GM12878 (cell line): ENCODE measurements around the gene SVIP. TPM values are rescaled to one million over a fixed set of nuclear protein-coding genes. Genes with fewer than 3 reads are reported as not detected.

Source experiments
- ATAC-seq: fragments of 200-7000 bp; cut with Tn5 transposase; 3 replicates; pipeline ENCODE4 v1.9.1; 2020; ENCODE audit warnings: mild to moderate bottlenecking, moderate library complexity
- BruUV-seq: library from RNA; stranded (reverse); fragments of 400-500 nt; replicated peaks from 2 replicates; lab custom pipeline; 2021; lab: Mats Ljungman, UMichigan
- CTCF ChIA-PET: fragments of 300-600 bp; sonication (Branson Sonifier 250); formaldehyde crosslinking; extraction: SDS; loops from one replicate; lab custom pipeline; 2021; ENCODE audit warnings: inconsistent platforms; lab: Yijun Ruan, JAX
- POLR2A ChIA-PET: fragments of 350-600 bp; formaldehyde crosslinking; extraction: SDS; loops from one replicate; lab custom pipeline; 2021; ENCODE audit warnings: inconsistent platforms; lab: Charles Lee
- RAD21 ChIA-PET: fragments of 300-600 bp; sonication (Branson Sonifier 250); formaldehyde crosslinking; loops from one replicate; lab custom pipeline; 2023; ENCODE audit warnings: antibody characterized with exemption; ENCODE audit not compliant: unreplicated experiment; lab: Charles Lee
- SMC1A ChIA-PET: fragments of 300-600 bp; sonication (Branson Sonifier 250); formaldehyde crosslinking; loops from one replicate; lab custom pipeline; 2023; ENCODE audit not compliant: unreplicated experiment, uncharacterized antibody; lab: Charles Lee
- DNase-seq: peaks from one replicate; pipeline ENCODE4 v3.0.0-alpha.2; 2011; ENCODE audit warnings: low read depth, low spot score
- FAIRE-seq: peaks from 3 replicates; lab custom pipeline; 2011; peaks lifted over from hg19 to GRCh38; lab: Jason Lieb, UNC
- H2AFZ ChIP-seq: 2 replicates; pipeline ENCODE4 v1.6.0; 2011; ENCODE audit warnings: low read depth, low read length, control low read depth; ENCODE audit not compliant: control insufficient read depth
- H3K27ac ChIP-seq: 2 replicates; pipeline ENCODE4 v1.5.1; 2011; ENCODE audit warnings: control low read depth; ENCODE audit not compliant: control insufficient read depth, insufficient read depth
- H3K27me3 ChIP-seq, 2 experiments: replicated peaks in 1 of 2; 2 replicates each; pipeline versions ENCODE4 v1.6.0 to v1.6.1; 2011; ENCODE audit warnings: low read length in 1 of 2; ENCODE audit not compliant: control insufficient read depth in 2 of 2, insufficient read depth in 2 of 2
- H3K36me3 ChIP-seq, 2 experiments: 2 replicates each; pipeline ENCODE4 v1.5.1; 2011; ENCODE audit warnings: low read length in 1 of 2; ENCODE audit not compliant: control insufficient read depth in 2 of 2, insufficient read depth in 2 of 2
- H3K4me1 ChIP-seq: 2 replicates; pipeline ENCODE4 v1.6.1; 2011; ENCODE audit warnings: mild to moderate bottlenecking, low read length, moderate library complexity, mixed read lengths; ENCODE audit not compliant: control insufficient read depth, insufficient read depth
- H3K4me2 ChIP-seq: 2 replicates; pipeline ENCODE4 v1.6.0; 2011; ENCODE audit warnings: control low read depth; ENCODE audit not compliant: control insufficient read depth, insufficient read depth
- H3K4me3 ChIP-seq: fragments of 200-600 bp; sonication (generic); 2 replicates; pipeline ENCODE4 v1.5.1; 2016
- H3K79me2 ChIP-seq: 2 replicates; pipeline ENCODE4 v1.6.0; 2011; ENCODE audit warnings: low read length; ENCODE audit not compliant: control insufficient read depth, insufficient read depth
- H3K9ac ChIP-seq: 2 replicates; pipeline ENCODE4 v1.8.0; 2011; ENCODE audit warnings: low read length, control low read depth, mixed read lengths; ENCODE audit not compliant: control insufficient read depth, insufficient read depth
- H3K9me3 ChIP-seq: replicated peaks from 3 replicates; pipeline ENCODE4 v1.5.1; 2011; ENCODE audit warnings: mild to moderate bottlenecking, low read length; ENCODE audit not compliant: control insufficient read depth, insufficient read depth
- H4K20me1 ChIP-seq: 2 replicates; pipeline ENCODE4 v1.6.0; 2011; ENCODE audit not compliant: control insufficient read depth, insufficient read depth
- BCL3 ChIP-seq: IDR thresholded peaks from 2 replicates; pipeline ENCODE4 v1.6.1; 2011; ENCODE audit warnings: borderline replicate concordance, low read depth, mild to moderate bottlenecking, moderate library complexity, low read length; ENCODE audit not compliant: insufficient read depth, poor library complexity, severe bottlenecking
- CHD2 ChIP-seq: IDR thresholded peaks from 2 replicates; pipeline ENCODE4 v1.6.1; 2011; ENCODE audit warnings: low read depth, low read length, improper control_type of control experiment, borderline replicate concordance
- CHD4 ChIP-seq: fragments of 200-600 bp; sonication (generic); IDR thresholded peaks from 2 replicates; pipeline ENCODE4 v1.6.1; 2016; ENCODE audit warnings: mild to moderate bottlenecking
- CUX1 ChIP-seq: IDR thresholded peaks from 2 replicates; pipeline ENCODE4 v1.6.1; 2012; ENCODE audit warnings: improper control_type of control experiment, low read depth, low read length; ENCODE audit not compliant: insufficient replicate concordance
- FOXK2 ChIP-seq: fragments of 450-650 bp; IDR thresholded peaks from 2 replicates; pipeline ENCODE4 v1.6.1; 2017; ENCODE audit warnings: mild to moderate bottlenecking, moderate library complexity
- FOXM1 ChIP-seq: IDR thresholded peaks from 2 replicates; pipeline ENCODE4 v1.6.1; 2012; ENCODE audit warnings: low read depth, mild to moderate bottlenecking, inconsistent platforms, low read length, moderate library complexity
- GABPA ChIP-seq: IDR thresholded peaks from 2 replicates; pipeline ENCODE4 v1.6.1; 2014; ENCODE audit warnings: antibody characterized with exemption, low read depth, mild to moderate bottlenecking, inconsistent platforms
- HCFC1 ChIP-seq: fragments of 150-350 bp; IDR thresholded peaks from 2 replicates; pipeline ENCODE4 v1.6.1; 2014; ENCODE audit warnings: low read length
- IRF3 ChIP-seq: fragments of 450-650 bp; IDR thresholded peaks from 2 replicates; pipeline ENCODE4 v1.6.1; 2014; ENCODE audit warnings: mild to moderate bottlenecking
- KDM1A ChIP-seq: fragments of 200-600 bp; sonication (generic); IDR thresholded peaks from 2 replicates; pipeline ENCODE4 v1.6.1; 2016; ENCODE audit warnings: borderline replicate concordance
- PAX5 ChIP-seq: IDR thresholded peaks from 2 replicates; pipeline ENCODE4 v1.6.1; 2011; ENCODE audit warnings: low read depth, low read length, borderline replicate concordance
- RB1 ChIP-seq: fragments of 450-650 bp; formaldehyde crosslinking; IDR thresholded peaks from 2 replicates; pipeline ENCODE4 v1.6.1; 2017; ENCODE audit warnings: mild to moderate bottlenecking, borderline replicate concordance
- SMAD1 ChIP-seq: fragments of 450-650 bp; IDR thresholded peaks from 2 replicates; pipeline ENCODE4 v1.6.1; 2018; ENCODE audit warnings: mild to moderate bottlenecking, low read depth; ENCODE audit not compliant: partially characterized antibody
- SP1 ChIP-seq: IDR thresholded peaks from one replicate; pipeline ENCODE4 v1.6.1; 2011; ENCODE audit warnings: low read depth, low read length
- TCF7 ChIP-seq: IDR thresholded peaks from 2 replicates; pipeline ENCODE4 v1.6.1; 2014; ENCODE audit warnings: antibody characterized with exemption, borderline replicate concordance
- ZSCAN29 ChIP-seq: fragments of 450-650 bp; IDR thresholded peaks from 2 replicates; pipeline ENCODE4 v1.6.1; 2017; ENCODE audit warnings: mild to moderate bottlenecking, moderate library complexity
- WGBS: methylation state at CpG from one replicate; pipeline ENCODE4 v1.1.6; 2016; ENCODE audit warnings: low lambda C conversion rate; ENCODE audit not compliant: insufficient replicate concordance, insufficient coverage; ENCODE audit errors: missing lambda C conversion rate; 5-methylcytosine and 5-hydroxymethylcytosine counted together
- in situ Hi-C: fragments of 300-500 bp; cut with MboI; formaldehyde crosslinking; loops from 9 replicates; pipeline ENCODE4 v1.14.3; 2018; ENCODE audit warnings: mixed read lengths
- intact Hi-C: fragments of 100-400 bp; cut with micrococcal nuclease; formaldehyde crosslinking; loops from one replicate; pipeline ENCODE4 v1.14.2; 2022; ENCODE audit not compliant: unreplicated experiment
- polyA plus RNA-seq, 11 experiments: library from polyadenylated mRNA; depleted of rRNA in 4 of 11; unstranded in 6 of 11; stranded (reverse) in 5 of 11; fragments of >200 nt; fragmentation: Nextera tagmentation in 4 of 11; fragmentation: Illumina TruSeq in 1 of 11; extraction: Ambion mirVana in 4 of 11; extraction: Trizol in 1 of 11; gene quantifications; 1 replicate in 1 of 11; 2 replicates in 10 of 11; pipeline versions ENCODE4 v1.2.1 to v1.2.3, GENCODE V29; 2011 to 2016; ENCODE audit warnings: inconsistent platforms in 2 of 11, missing spikeins in 2 of 11, low read depth in 1 of 11
- total RNA-seq, 4 experiments: library from RNA; depleted of rRNA in 3 of 4; stranded (reverse); fragments of >200 nt in 3 of 4; fragmentation: Illumina TruSeq in 1 of 4; extraction: Trizol in 1 of 4; gene quantifications; 2 replicates each; pipeline versions ENCODE4 v1.2.1 to v1.2.3, GENCODE V29; 2013 to 2021

Gene SVIP
- total and polyA plus RNA-seq, 10 of the 15 experiments (the other 5 are each of a cell fraction or from before 2014, with no cell fraction given) = 17.8 to 78.0 (median 55.4) TPM

GRCh38 chr11:22795914-22796313, 33.7 kb downstream of the SVIP start (continued):
- TF ChIP-seq CUX1 = no peak
- TF ChIP-seq PAX5 = no peak
- TF ChIP-seq IRF3 = no peak
- no peak for TF ChIP-seq RB1
- TF ChIP-seq GABPA = no peak

GRCh38 chr11:22792497-22792896, 37.1 kb downstream of the SVIP start:
- no peak for FAIRE-seq
- RAD21 ChIA-PET = interaction anchor here (0.9 to 2.6 kb wide), 6 partner anchors 9 to 457 kb away, joined by 3 to 11 read pairs (median 4); partner anchors contain the start of gene SVIP

More at GRCh38 chr11:22792497-22792896, 37.1 kb downstream of the SVIP start:
- TF ChIP-seq BCL3 (no peak), CHD4 (no peak), SMAD1 (no peak), FOXK2 (no peak), CHD2 (no peak), KDM1A (no peak), TCF7 (no peak), FOXM1 (no peak), SP1 (no peak), ZSCAN29 (no peak), HCFC1 (no peak)
- ChIA-PET CTCF (interaction anchor here (1.0 to 3.2 kb wide), 6 partner anchors 9 to 459 kb away, joined by 3 to 28 read pairs (median 6); partner anchors contain the start of gene SVIP), POLR2A (interaction anchor here (1.8 kb wide), 1 partner anchor 11 kb away, joined by 5 read pairs; no protein-coding TSS in a partner anchor), SMC1A (interaction anchor here (1.1 to 1.7 kb wide), 7 partner anchors 15 to 252 kb away, joined by 3 to 8 read pairs (median 3); no protein-coding TSS in a partner anchor)
- Histone ChIP-seq H4K20me1 (no peaks in the 10 kb centered on the region), H3K4me2 (no peak overlapping the region), H3K4me3 (no peak overlapping the region), H3K27ac (no peak overlapping the region), H3K4me1 (peaks cover under 1% of the 10 kb centered on the region; the same call in 1 of the 2 replicates), H3K9ac (no peak overlapping the region), H3K36me3 (no peaks in the 10 kb centered on the region), H3K27me3 (no peaks in the 10 kb centered on the region), H2AFZ (no peak overlapping the region), H3K79me2 (no peaks in the 10 kb centered on the region), H3K9me3 (no peaks in the 10 kb centered on the region)
- intact Hi-C loops (no loop called here), in situ Hi-C loops (no loop called here)
- WGBS = 32% methylated on average over 3 of the region's 3 CpGs
- no TSS peak for BruUV-seq
- ATAC-seq (peak; percentile 45; the same call in 2 of the 3 replicates), DNase-seq (no peak)
